Gastroesophageal sphincter (tissue), 3 donors: ENCODE results near the gene FKBP14.

ENCODE experiments used
- CTCF ChIP-seq, 4 experiments: fragments of 200-600 bp in 2 of 4; fragments of 450-650 bp in 2 of 4; sonication (generic) in 1 of 4; IDR thresholded peaks; one replicate each; pipeline ENCODE4 v1.5.1; 2017 to 2019; ENCODE audit warnings: antibody characterized with exemption in 4 of 4, mild to moderate bottlenecking in 2 of 4, moderate library complexity in 2 of 4
- POLR2A ChIP-seq, 2 donors: fragments of 450-650 bp; IDR thresholded peaks; one replicate each; pipeline ENCODE4 v1.6.1; 2017; ENCODE audit warnings: antibody characterized with exemption in 2 of 2, mild to moderate bottlenecking in 2 of 2, moderate library complexity in 1 of 2

- TF ChIP-seq CTCF (IDR thresholded peaks at IDR 0.05) (no peak), POLR2A (IDR thresholded peaks at IDR 0.05) (peak in 1 of 2 donors; percentile 16)
These were observed at the start of gene FKBP14 for GRCh38 chr7:30026229-30027064.
